K562 (cell line): Measurements from ENCODE around the gene NFE2. TPM values are rescaled to one million over a fixed set of nuclear protein-coding genes. Genes with fewer than 3 reads are reported as not detected.

Experiments
- CBFA2T3 ChIP-seq: fragments of 450-650 bp; IDR thresholded peaks from 2 replicates; pipeline ENCODE4 v1.6.1; 2017
- CREB3L1 ChIP-seq: fragments of 450-650 bp; IDR thresholded peaks from 2 replicates; pipeline ENCODE4 v1.6.1; 2014; ENCODE audit warnings: low read depth, mild to moderate bottlenecking, moderate library complexity, borderline replicate concordance
- CTCFL ChIP-seq: IDR thresholded peaks from 2 replicates; pipeline ENCODE4 v1.6.1; 2011; ENCODE audit warnings: borderline replicate concordance, low read depth, mild to moderate bottlenecking, moderate library complexity, low read length; ENCODE audit not compliant: insufficient read depth, poor library complexity, severe bottlenecking
- EP300 ChIP-seq: IDR thresholded peaks from 2 replicates; pipeline ENCODE4 v1.6.1; 2012; ENCODE audit warnings: low read length, improper control_type of control experiment
- HCFC1 ChIP-seq: IDR thresholded peaks from 2 replicates; pipeline ENCODE4 v1.6.1; 2012; ENCODE audit warnings: low read depth, low read length, improper control_type of control experiment
- HMG20B ChIP-seq: fragments of 250-450 bp; sonication (Bioruptor Pico); IDR thresholded peaks from 2 replicates; pipeline ENCODE4 v1.5.0; 2021; ENCODE audit warnings: mild to moderate bottlenecking
- MLLT1 ChIP-seq, 2 experiments: fragments of 450-650 bp; IDR thresholded peaks; 2 replicates each; pipeline ENCODE4 v1.6.1; 2016
- PCBP1 ChIP-seq: fragments of 200-400 bp; formaldehyde crosslinking; IDR thresholded peaks from 2 replicates; pipeline ENCODE4 v1.6.1; 2018; ENCODE audit warnings: mild to moderate bottlenecking, low read depth, low read length; ENCODE audit not compliant: poor library complexity, severe bottlenecking
- POLR2A ChIP-seq: fragments of 450-650 bp; conservative IDR thresholded peaks from 2 replicates; pipeline ENCODE4 v1.6.1; 2016
- PRPF4 ChIP-seq: fragments of 200-400 bp; formaldehyde crosslinking; IDR thresholded peaks from one replicate; pipeline ENCODE4 v1.6.1; 2017; ENCODE audit warnings: low read length, low read depth, mild to moderate bottlenecking; ENCODE audit not compliant: insufficient read depth, poor library complexity, severe bottlenecking
- RCOR1 ChIP-seq, 2 experiments: IDR thresholded peaks; 2 replicates each; pipeline ENCODE4 v1.6.1; 2012; ENCODE audit warnings: low read depth in 2 of 2, low read length in 2 of 2, borderline replicate concordance in 1 of 2, improper control_type of control experiment in 1 of 2
- SIN3A ChIP-seq, 2 experiments: fragments of 150-350 bp in 1 of 2; IDR thresholded peaks; 2 replicates each; pipeline ENCODE4 v1.6.1; 2011 to 2016; ENCODE audit warnings: borderline replicate concordance in 2 of 2, low read depth in 2 of 2, low read length in 2 of 2, mild to moderate bottlenecking in 2 of 2, moderate library complexity in 2 of 2; ENCODE audit not compliant: control insufficient read depth in 1 of 2
- SOX6 ChIP-seq: fragments of 450-650 bp; IDR thresholded peaks from 2 replicates; pipeline ENCODE4 v1.6.1; 2014; ENCODE audit warnings: mild to moderate bottlenecking
- TBP ChIP-seq: optimal IDR thresholded peaks from 2 replicates; pipeline ENCODE3; 2011; ENCODE audit warnings: low read depth, low read length, improper control_type of control experiment
- TRIM28 ChIP-seq: fragments of 450-650 bp; IDR thresholded peaks from 2 replicates; pipeline ENCODE4 v1.6.1; 2017
- ZNF316 ChIP-seq: fragments of 450-650 bp; IDR thresholded peaks from 2 replicates; pipeline ENCODE4 v1.6.1; 2016
- polyA plus RNA-seq, 8 experiments: library from polyadenylated mRNA; depleted of rRNA in 4 of 8; stranded (reverse) in 5 of 8; unstranded in 3 of 8; fragments of >200 nt; fragmentation: Nextera tagmentation in 2 of 8; fragmentation: Illumina TruSeq in 1 of 8; extraction: Ambion mirVana in 2 of 8; extraction: Trizol in 1 of 8; gene quantifications; 2 replicates each; pipeline versions ENCODE4 v1.2.1 to v1.2.3, GENCODE V29; 2011 to 2014; ENCODE audit warnings: inconsistent platforms in 1 of 8, missing spikeins in 1 of 8
- total RNA-seq, 7 experiments: library from RNA; depleted of rRNA in 6 of 7; stranded (reverse); fragments of >200 nt in 6 of 7; fragmentation: Illumina TruSeq in 2 of 7; extraction: Trizol in 2 of 7; gene quantifications; 2 replicates each; pipeline versions ENCODE4 v1.2.1 to v1.2.3, GENCODE V29; 2011 to 2021; ENCODE audit warnings: low replicate concordance in 1 of 7
- TF ChIP-seq, protein P1 (sequence below): fragments of 250-450 bp; sonication (Bioruptor Pico); IDR thresholded peaks from 2 replicates; pipeline ENCODE4 v1.8.0; 2022; ENCODE audit warnings: moderate library complexity, mild to moderate bottlenecking, inconsistent platforms
- TF ChIP-seq, protein P2 (sequence below): fragments of 200-800 bp; sonication (Bioruptor generic); IDR thresholded peaks from 2 replicates; pipeline ENCODE4 v1.6.1; 2017; ENCODE audit warnings: missing genetic modification characterization, missing compliant biosample characterization
- TF ChIP-seq, protein P3 (sequence below): fragments of 450-650 bp; IDR thresholded peaks from 2 replicates; pipeline ENCODE4 v1.6.1; 2016; ENCODE audit warnings: mild to moderate bottlenecking

NFE2 gene
- total and polyA plus RNA-seq, 9 of the 15 experiments (the other 6 are each of a cell fraction or from before 2014, with no cell fraction given) = 12.3 to 282 (median 208) TPM

DNA sequence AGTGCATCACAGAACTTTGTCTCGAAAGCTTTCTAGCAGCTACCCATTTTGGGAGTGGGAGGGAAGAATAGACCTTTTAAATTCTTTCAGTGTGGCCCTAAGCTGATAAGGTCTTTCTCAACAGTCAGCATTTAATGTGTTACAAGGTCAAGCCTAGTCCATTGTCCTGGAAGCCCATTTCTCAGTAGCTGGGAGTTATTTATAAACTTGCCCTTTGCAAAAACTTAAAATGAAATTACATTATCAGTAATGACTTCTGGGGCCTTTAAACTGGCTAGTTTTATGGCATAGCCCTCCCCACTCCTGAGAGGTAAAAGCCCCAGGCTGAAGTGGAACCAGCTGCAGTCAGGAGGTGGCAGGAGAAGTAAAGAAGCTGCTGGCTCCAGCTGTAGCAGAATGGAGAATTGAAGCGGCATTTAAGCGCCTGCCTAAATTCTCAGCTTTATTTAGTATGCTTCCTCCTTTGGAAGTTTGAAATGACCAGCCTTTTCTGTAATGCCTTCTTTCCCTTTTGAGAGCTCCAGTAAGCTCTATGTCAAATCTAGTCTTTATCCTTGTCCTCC lies 36.5 kb upstream of the NFE2 start (continued):
- TF ChIP-seq CTCFL (no peak), CREB3L1 (peak; percentile 24; the same call in 1 of the 2 replicates), CBFA2T3 (peak; percentile 85), TRIM28 (peak; percentile 37; the same call in 1 of the 2 replicates), PRPF4 (no peak), HCFC1 (0 out of 2 replicates have a peak, but pooled peaks have one; percentile 9), EP300 (peak; percentile 88; the same call in 1 of the 2 replicates), ZNF316 (peak; percentile 99), SIN3A (IDR thresholded peaks at IDR 0.05; ENCODE audit: borderline replicate concordance in 2 of 2, control insufficient read depth in 1 of 2, low read depth in 2 of 2, low read length in 2 of 2) (peak; percentile 76 to 87; a peak in 2 of 4 replicates), TBP (peak; percentile 32), HMG20B (CRISPR knock-in tag) (no peak), SOX6 (peak; percentile 98), PCBP1 (no peak), MLLT1 (IDR thresholded peaks at IDR 0.05) (peak; percentile 25 to 53; a peak in 1 of 4 replicates), RCOR1 (IDR thresholded peaks at IDR 0.05; ENCODE audit: borderline replicate concordance in 1 of 2, low read depth in 2 of 2, low read length in 2 of 2) (peak in 1 of 2 experiments; percentile 41; a peak in 1 of 4 replicates), POLR2A (peak; percentile 41)
- TF ChIP-seq, protein P1, sequence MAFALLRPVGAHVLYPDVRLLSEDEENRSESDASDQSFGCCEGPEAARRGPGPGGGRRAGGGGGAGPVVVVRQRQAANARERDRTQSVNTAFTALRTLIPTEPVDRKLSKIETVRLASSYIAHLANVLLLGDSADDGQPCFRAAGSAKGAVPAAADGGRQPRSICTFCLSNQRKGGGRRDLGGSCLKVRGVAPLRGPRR (CRISPR knock-in tag) = no peak
- TF ChIP-seq, protein P2, sequence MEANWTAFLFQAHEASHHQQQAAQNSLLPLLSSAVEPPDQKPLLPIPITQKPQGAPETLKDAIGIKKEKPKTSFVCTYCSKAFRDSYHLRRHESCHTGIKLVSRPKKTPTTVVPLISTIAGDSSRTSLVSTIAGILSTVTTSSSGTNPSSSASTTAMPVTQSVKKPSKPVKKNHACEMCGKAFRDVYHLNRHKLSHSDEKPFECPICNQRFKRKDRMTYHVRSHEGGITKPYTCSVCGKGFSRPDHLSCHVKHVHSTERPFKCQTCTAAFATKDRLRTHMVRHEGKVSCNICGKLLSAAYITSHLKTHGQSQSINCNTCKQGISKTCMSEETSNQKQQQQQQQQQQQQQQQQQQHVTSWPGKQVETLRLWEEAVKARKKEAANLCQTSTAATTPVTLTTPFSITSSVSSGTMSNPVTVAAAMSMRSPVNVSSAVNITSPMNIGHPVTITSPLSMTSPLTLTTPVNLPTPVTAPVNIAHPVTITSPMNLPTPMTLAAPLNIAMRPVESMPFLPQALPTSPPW (CRISPR knock-in tag) = peak; percentile 70
- TF ChIP-seq, protein P3, sequence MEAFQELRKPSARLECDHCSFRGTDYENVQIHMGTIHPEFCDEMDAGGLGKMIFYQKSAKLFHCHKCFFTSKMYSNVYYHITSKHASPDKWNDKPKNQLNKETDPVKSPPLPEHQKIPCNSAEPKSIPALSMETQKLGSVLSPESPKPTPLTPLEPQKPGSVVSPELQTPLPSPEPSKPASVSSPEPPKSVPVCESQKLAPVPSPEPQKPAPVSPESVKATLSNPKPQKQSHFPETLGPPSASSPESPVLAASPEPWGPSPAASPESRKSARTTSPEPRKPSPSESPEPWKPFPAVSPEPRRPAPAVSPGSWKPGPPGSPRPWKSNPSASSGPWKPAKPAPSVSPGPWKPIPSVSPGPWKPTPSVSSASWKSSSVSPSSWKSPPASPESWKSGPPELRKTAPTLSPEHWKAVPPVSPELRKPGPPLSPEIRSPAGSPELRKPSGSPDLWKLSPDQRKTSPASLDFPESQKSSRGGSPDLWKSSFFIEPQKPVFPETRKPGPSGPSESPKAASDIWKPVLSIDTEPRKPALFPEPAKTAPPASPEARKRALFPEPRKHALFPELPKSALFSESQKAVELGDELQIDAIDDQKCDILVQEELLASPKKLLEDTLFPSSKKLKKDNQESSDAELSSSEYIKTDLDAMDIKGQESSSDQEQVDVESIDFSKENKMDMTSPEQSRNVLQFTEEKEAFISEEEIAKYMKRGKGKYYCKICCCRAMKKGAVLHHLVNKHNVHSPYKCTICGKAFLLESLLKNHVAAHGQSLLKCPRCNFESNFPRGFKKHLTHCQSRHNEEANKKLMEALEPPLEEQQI = no peak
